ENCODE measurements around the gene CDH4.

The CDH4 gene

GRCh38 chr20:61399433-61399832 lies 147.4 kb downstream of the CDH4 start:
- TF ChIP-seq NFIC (IDR thresholded peaks at IDR 0.05): no peak
- TF ChIP-seq EGR1 (IDR thresholded peaks at IDR 0.05): no peak
- no peak for TF ChIP-seq TCF12 (IDR thresholded peaks at IDR 0.05; ENCODE audit: low read depth)
- TF ChIP-seq TEAD4 (IDR thresholded peaks at IDR 0.05): no peak
- TF ChIP-seq RAD21 (IDR thresholded peaks at IDR 0.05; ENCODE audit: low read depth): no peak
- TF ChIP-seq TAF1 (IDR thresholded peaks at IDR 0.05; ENCODE audit: low read depth): no peak
- TF ChIP-seq EP300 (IDR thresholded peaks at IDR 0.05; ENCODE audit: borderline replicate concordance): no peak
- no peak for TF ChIP-seq FOXM1 (IDR thresholded peaks at IDR 0.05; ENCODE audit: borderline replicate concordance, low read depth)
- TF ChIP-seq, protein P1, sequence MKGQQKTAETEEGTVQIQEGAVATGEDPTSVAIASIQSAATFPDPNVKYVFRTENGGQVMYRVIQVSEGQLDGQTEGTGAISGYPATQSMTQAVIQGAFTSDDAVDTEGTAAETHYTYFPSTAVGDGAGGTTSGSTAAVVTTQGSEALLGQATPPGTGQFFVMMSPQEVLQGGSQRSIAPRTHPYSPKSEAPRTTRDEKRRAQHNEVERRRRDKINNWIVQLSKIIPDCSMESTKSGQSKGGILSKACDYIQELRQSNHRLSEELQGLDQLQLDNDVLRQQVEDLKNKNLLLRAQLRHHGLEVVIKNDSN (IDR thresholded peaks at IDR 0.05): no peak

DNA sequence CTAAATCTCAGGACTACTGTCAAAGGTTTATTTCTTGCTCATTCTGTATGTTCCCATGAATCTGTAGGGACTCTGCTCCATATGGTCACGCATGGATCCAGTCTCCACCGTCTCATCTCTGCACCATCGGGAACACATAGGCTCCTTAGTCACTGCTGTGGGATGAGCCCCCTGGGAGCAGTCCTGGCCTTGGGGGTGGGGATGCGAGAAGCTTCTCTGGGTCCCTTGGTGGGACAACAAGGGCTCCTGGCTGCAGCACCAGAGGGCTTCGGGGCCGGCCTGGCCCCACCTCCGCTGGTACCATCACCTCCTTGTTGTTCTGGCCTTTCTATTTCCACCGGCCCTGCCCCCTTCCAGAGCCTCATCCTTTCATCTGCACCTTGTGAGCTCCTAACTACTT lies 148.4 kb downstream of the CDH4 start:
- TF ChIP-seq TAF1 (IDR thresholded peaks at IDR 0.05; ENCODE audit: low read depth): no peak
- TF ChIP-seq MAX (IDR thresholded peaks at IDR 0.05): no peak
- TF ChIP-seq RAD21 (IDR thresholded peaks at IDR 0.05; ENCODE audit: low read depth): no peak
- no peak for TF ChIP-seq TEAD4 (IDR thresholded peaks at IDR 0.05)
- no peak for TF ChIP-seq FOXM1 (IDR thresholded peaks at IDR 0.05; ENCODE audit: borderline replicate concordance, low read depth)
- no peak for TF ChIP-seq CEBPB (IDR thresholded peaks at IDR 0.05)
- no peak for TF ChIP-seq TCF12 (IDR thresholded peaks at IDR 0.05; ENCODE audit: low read depth)
- TF ChIP-seq EP300 (IDR thresholded peaks at IDR 0.05; ENCODE audit: borderline replicate concordance): no peak
- no peak for TF ChIP-seq YY1 (IDR thresholded peaks at IDR 0.05; ENCODE audit: low read depth)
- no peak for TF ChIP-seq ZBTB7A (IDR thresholded peaks at IDR 0.05; ENCODE audit: low read depth)
- TF ChIP-seq, protein P1 (IDR thresholded peaks at IDR 0.05): no peak
- TF ChIP-seq CREB1 (IDR thresholded peaks at IDR 0.05; ENCODE audit: low read depth): no peak
- TF ChIP-seq NFIC (IDR thresholded peaks at IDR 0.05): no peak

DNA sequence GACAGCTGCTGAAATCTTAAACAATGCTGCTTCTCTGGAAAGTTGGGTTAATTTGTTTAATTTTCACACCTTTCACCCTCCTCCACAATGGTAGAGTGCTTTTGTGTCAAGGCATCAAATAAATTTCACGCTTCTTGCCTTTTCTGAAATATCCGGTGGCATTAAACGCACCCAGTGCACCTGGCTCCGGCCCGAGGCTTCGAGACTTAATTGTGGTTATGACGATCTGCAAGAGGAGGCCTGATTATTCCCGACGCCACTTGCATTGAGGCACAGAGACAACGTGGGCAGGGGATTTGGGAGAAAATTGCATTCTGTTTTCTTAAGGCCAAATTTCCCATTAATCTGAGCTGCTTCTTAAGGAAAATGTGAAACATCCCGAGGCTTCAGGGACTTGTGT lies 152.2 kb downstream of the CDH4 start:
- no peak for TF ChIP-seq TAF1 (IDR thresholded peaks at IDR 0.05; ENCODE audit: low read depth)
- TF ChIP-seq, protein P1 (IDR thresholded peaks at IDR 0.05): no peak
- no peak for TF ChIP-seq RAD21 (IDR thresholded peaks at IDR 0.05; ENCODE audit: low read depth)
- TF ChIP-seq EP300 (IDR thresholded peaks at IDR 0.05; ENCODE audit: borderline replicate concordance): no peak
- TF ChIP-seq FOXM1 (IDR thresholded peaks at IDR 0.05; ENCODE audit: borderline replicate concordance, low read depth): no peak
- TF ChIP-seq CEBPB (IDR thresholded peaks at IDR 0.05): no peak
- TF ChIP-seq CREB1 (IDR thresholded peaks at IDR 0.05; ENCODE audit: low read depth): no peak
- no peak for TF ChIP-seq TCF12 (IDR thresholded peaks at IDR 0.05; ENCODE audit: low read depth)
- TF ChIP-seq TEAD4 (IDR thresholded peaks at IDR 0.05): no peak
- no peak for TF ChIP-seq ZBTB7A (IDR thresholded peaks at IDR 0.05; ENCODE audit: low read depth)
- no peak for TF ChIP-seq MAX (IDR thresholded peaks at IDR 0.05)
- TF ChIP-seq NFIC (IDR thresholded peaks at IDR 0.05): no peak
- TF ChIP-seq YY1 (IDR thresholded peaks at IDR 0.05; ENCODE audit: low read depth): no peak
- no peak for TF ChIP-seq EGR1 (IDR thresholded peaks at IDR 0.05)

- no peak for TF ChIP-seq MAX (IDR thresholded peaks at IDR 0.05)
- TF ChIP-seq YY1 (IDR thresholded peaks at IDR 0.05; ENCODE audit: low read depth): no peak
- no peak for TF ChIP-seq TEAD4 (IDR thresholded peaks at IDR 0.05)
- no peak for TF ChIP-seq RAD21 (IDR thresholded peaks at IDR 0.05; ENCODE audit: low read depth)
- TF ChIP-seq TCF12 (IDR thresholded peaks at IDR 0.05; ENCODE audit: low read depth): no peak
- no peak for TF ChIP-seq EP300 (IDR thresholded peaks at IDR 0.05; ENCODE audit: borderline replicate concordance)
- TF ChIP-seq ZBTB7A (IDR thresholded peaks at IDR 0.05; ENCODE audit: low read depth): no peak
- no peak for TF ChIP-seq NFIC (IDR thresholded peaks at IDR 0.05)
- TF ChIP-seq FOXM1 (IDR thresholded peaks at IDR 0.05; ENCODE audit: borderline replicate concordance, low read depth): no peak
- TF ChIP-seq REST (IDR thresholded peaks at IDR 0.05; ENCODE audit: low read depth): no peak
- no peak for TF ChIP-seq EGR1 (IDR thresholded peaks at IDR 0.05)
- no peak for TF ChIP-seq CEBPB (IDR thresholded peaks at IDR 0.05)
- TF ChIP-seq TAF1 (IDR thresholded peaks at IDR 0.05; ENCODE audit: low read depth): no peak
- TF ChIP-seq CREB1 (IDR thresholded peaks at IDR 0.05; ENCODE audit: low read depth): no peak
- TF ChIP-seq, protein P1 (IDR thresholded peaks at IDR 0.05): no peak
Measured at GRCh38 chr20:61405007-61405406, 152.9 kb downstream of the CDH4 start.

GRCh38 chr20:61407561-61407960 lies 155.5 kb downstream of the CDH4 start:
- TF ChIP-seq TCF12 (IDR thresholded peaks at IDR 0.05; ENCODE audit: low read depth) (no peak), YY1 (IDR thresholded peaks at IDR 0.05; ENCODE audit: low read depth) (no peak), CEBPB (IDR thresholded peaks at IDR 0.05) (no peak), EP300 (IDR thresholded peaks at IDR 0.05; ENCODE audit: borderline replicate concordance) (no peak), NFIC (IDR thresholded peaks at IDR 0.05) (no peak), MAX (IDR thresholded peaks at IDR 0.05) (no peak), CREB1 (IDR thresholded peaks at IDR 0.05; ENCODE audit: low read depth) (no peak), TAF1 (IDR thresholded peaks at IDR 0.05; ENCODE audit: low read depth) (no peak), REST (IDR thresholded peaks at IDR 0.05; ENCODE audit: low read depth) (no peak), TEAD4 (IDR thresholded peaks at IDR 0.05) (no peak), FOXM1 (IDR thresholded peaks at IDR 0.05; ENCODE audit: borderline replicate concordance, low read depth) (no peak), ZBTB7A (IDR thresholded peaks at IDR 0.05; ENCODE audit: low read depth) (no peak), EGR1 (IDR thresholded peaks at IDR 0.05) (no peak), RAD21 (IDR thresholded peaks at IDR 0.05; ENCODE audit: low read depth) (no peak)
- TF ChIP-seq, protein P1 (IDR thresholded peaks at IDR 0.05): no peak

Data from Ishikawa (cell line).